ENCODE data around the gene MYOG.

DNA sequence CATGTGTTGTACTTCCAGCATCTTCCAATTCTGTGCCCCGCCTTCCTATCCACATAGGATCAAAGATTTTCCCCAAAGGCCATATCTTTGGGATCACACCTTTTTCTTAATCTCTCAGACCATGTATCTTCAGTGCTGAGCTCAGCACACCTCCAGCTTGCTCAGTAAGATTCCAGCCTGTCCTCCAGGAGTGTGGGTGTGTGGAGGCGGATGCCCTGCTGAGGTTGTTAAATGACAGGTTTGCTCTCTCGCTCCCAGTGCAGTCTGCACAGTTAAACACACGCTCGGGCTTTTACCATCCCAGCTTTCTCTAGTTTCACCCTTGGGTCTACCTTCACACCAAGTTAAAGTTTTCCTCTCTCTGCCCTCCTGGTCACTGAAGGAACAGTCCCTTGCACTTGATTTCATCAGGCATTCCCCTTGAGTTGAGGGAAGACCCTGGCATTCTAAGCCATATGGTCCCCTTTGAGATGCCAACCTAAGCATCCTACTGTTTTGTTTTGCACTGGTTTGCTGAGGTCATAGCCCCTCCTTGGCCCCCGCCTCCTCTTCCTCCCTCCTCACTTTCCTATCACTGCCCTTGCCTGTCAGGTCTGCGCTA, 13.7 kb downstream of the MYOG start:
- TF ChIP-seq, protein P1, sequence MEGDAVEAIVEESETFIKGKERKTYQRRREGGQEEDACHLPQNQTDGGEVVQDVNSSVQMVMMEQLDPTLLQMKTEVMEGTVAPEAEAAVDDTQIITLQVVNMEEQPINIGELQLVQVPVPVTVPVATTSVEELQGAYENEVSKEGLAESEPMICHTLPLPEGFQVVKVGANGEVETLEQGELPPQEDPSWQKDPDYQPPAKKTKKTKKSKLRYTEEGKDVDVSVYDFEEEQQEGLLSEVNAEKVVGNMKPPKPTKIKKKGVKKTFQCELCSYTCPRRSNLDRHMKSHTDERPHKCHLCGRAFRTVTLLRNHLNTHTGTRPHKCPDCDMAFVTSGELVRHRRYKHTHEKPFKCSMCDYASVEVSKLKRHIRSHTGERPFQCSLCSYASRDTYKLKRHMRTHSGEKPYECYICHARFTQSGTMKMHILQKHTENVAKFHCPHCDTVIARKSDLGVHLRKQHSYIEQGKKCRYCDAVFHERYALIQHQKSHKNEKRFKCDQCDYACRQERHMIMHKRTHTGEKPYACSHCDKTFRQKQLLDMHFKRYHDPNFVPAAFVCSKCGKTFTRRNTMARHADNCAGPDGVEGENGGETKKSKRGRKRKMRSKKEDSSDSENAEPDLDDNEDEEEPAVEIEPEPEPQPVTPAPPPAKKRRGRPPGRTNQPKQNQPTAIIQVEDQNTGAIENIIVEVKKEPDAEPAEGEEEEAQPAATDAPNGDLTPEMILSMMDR (IDR thresholded peaks at IDR 0.05), result no peak
- TF ChIP-seq POLR2A (IDR thresholded peaks at IDR 0.05), result no peak
- no peak for TF ChIP-seq EP300 (IDR thresholded peaks at IDR 0.05; ENCODE audit: low read depth)
- no peak for TF ChIP-seq POLR2AphosphoS5 (IDR thresholded peaks at IDR 0.05)

Measured in transverse colon (tissue), 4 donors.